Measurements from ENCODE around the gene RCL1.

RCL1 gene

DNA sequence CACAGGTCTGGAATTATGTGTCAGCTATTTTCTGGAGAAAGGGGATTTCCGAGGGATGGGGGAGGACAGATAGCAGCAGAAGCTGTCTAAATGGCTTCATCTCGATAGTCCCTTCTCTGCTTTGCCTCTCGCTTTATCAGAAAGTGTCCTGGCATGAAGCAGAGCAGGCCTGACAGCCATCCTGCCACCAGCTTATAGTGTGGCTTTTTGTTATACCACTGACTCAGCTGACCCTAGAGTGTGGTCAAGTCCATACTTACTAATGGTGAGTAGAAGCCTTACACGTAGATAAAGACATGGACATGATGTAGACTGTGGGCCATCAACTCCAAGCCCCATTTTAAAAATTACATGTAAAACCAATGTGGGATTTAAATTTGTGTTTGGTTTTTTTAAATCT, 50.0 kb downstream of the RCL1 start:
- no peak for DNase-seq
- H3K4me1 ChIP-seq (ENCODE audit: low read length), result no peaks in the 10 kb centered on the region
- H3K4me3 ChIP-seq (ENCODE audit: low read length), result no peak overlapping the region
- H3K9ac ChIP-seq (ENCODE audit: low read length), result no peak overlapping the region
- H3K27ac ChIP-seq (ENCODE audit: low read length), result no peak overlapping the region
- no peaks in the 10 kb centered on the region for H3K27me3 ChIP-seq (replicated peaks; ENCODE audit: insufficient read depth, low read length)
- H3K9me2 ChIP-seq (replicated peaks; ENCODE audit: insufficient read depth, low read length), result no peaks in the 10 kb centered on the region
- no peak overlapping the region for H2AFZ ChIP-seq (ENCODE audit: low read length)
- no peaks in the 10 kb centered on the region for H3K9me3 ChIP-seq (replicated peaks; ENCODE audit: insufficient read depth, low read length)
- H3K36me3 ChIP-seq (replicated peaks; ENCODE audit: insufficient read depth, low read length), result peaks cover 8% of the 10 kb centered on the region; the same call in 1 of the 2 replicates
- peaks cover 26% of the 10 kb centered on the region for H3K79me2 ChIP-seq (ENCODE audit: low read length)
- no peaks in the 10 kb centered on the region for H4K20me1 ChIP-seq (ENCODE audit: insufficient read depth, low read length)
- TF ChIP-seq EZH2 (optimal IDR thresholded peaks at IDR 0.05; ENCODE audit: low read depth, low read length) (no peak), EZH2phosphoT487 (IDR thresholded peaks at IDR 0.05; ENCODE audit: low read length) (no peak)
- TF ChIP-seq, protein P1, sequence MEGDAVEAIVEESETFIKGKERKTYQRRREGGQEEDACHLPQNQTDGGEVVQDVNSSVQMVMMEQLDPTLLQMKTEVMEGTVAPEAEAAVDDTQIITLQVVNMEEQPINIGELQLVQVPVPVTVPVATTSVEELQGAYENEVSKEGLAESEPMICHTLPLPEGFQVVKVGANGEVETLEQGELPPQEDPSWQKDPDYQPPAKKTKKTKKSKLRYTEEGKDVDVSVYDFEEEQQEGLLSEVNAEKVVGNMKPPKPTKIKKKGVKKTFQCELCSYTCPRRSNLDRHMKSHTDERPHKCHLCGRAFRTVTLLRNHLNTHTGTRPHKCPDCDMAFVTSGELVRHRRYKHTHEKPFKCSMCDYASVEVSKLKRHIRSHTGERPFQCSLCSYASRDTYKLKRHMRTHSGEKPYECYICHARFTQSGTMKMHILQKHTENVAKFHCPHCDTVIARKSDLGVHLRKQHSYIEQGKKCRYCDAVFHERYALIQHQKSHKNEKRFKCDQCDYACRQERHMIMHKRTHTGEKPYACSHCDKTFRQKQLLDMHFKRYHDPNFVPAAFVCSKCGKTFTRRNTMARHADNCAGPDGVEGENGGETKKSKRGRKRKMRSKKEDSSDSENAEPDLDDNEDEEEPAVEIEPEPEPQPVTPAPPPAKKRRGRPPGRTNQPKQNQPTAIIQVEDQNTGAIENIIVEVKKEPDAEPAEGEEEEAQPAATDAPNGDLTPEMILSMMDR (IDR thresholded peaks at IDR 0.05; ENCODE audit: low read length), result no peak
- H3F3A ChIP-seq (ENCODE audit: insufficient read depth, low read length), result no peaks in the 10 kb centered on the region
- H3K4me2 ChIP-seq (ENCODE audit: low read depth, low read length), result no peak overlapping the region

DNA sequence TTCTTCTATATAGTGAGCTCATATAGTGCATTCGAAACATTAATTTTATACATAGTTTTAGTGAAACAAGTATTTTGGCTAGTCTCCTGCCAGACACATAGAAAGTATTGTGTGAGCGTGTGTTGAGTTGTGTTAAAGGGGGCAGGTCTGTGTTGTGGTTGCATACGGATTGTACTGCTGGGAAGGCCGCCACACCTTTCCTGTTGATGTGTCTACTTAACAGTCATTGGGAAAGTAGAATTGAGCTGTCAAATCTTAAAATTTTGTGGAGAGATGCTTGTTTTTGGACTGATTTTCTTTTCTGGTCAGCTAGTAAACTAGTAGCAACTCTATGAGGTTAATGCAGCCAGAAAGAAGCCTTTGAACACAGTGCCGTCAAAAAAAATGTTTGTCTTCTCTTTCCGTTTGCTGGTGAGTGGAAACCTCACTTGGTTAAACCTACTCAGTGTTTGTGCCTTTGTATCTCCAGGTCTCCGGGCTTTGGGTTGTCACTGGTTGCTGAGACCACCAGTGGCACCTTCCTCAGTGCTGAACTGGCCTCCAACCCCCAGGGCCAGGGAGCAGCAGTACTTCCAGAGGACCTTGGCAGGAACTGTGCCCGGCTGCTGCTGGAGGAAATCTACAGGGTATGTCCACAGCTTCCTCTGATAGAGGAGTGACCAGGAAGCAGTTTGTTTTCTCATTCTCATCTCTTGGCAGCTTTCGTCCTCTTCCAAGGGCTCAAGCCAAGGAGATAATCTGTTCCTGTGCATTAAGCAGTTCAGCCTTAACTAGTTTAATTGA, 51.5 kb downstream of the RCL1 start:
- Histone ChIP-seq H3K9me3 (replicated peaks; ENCODE audit: insufficient read depth, low read length) (no peaks in the 10 kb centered on the region), H3K27ac (ENCODE audit: low read length) (no peak overlapping the region), H4K20me1 (ENCODE audit: insufficient read depth, low read length) (no peaks in the 10 kb centered on the region), H2AFZ (ENCODE audit: low read length) (no peak overlapping the region), H3K79me2 (ENCODE audit: low read length) (peaks cover 13% of the 10 kb centered on the region; the same call in 1 of the 2 replicates), H3K36me3 (replicated peaks; ENCODE audit: insufficient read depth, low read length) (peaks cover 9% of the 10 kb centered on the region; the same call in 1 of the 2 replicates), H3K27me3 (replicated peaks; ENCODE audit: insufficient read depth, low read length) (no peaks in the 10 kb centered on the region), H3K4me2 (ENCODE audit: low read depth, low read length) (no peak overlapping the region), H3F3A (ENCODE audit: insufficient read depth, low read length) (no peaks in the 10 kb centered on the region), H3K9me2 (replicated peaks; ENCODE audit: insufficient read depth, low read length) (no peaks in the 10 kb centered on the region), H3K4me1 (ENCODE audit: low read length) (no peaks in the 10 kb centered on the region), H3K9ac (ENCODE audit: low read length) (no peak overlapping the region), H3K4me3 (ENCODE audit: low read length) (no peak overlapping the region)
- no peak for DNase-seq
- TF ChIP-seq, protein P1 (IDR thresholded peaks at IDR 0.05; ENCODE audit: low read length), result no peak
- no peak for TF ChIP-seq EZH2 (optimal IDR thresholded peaks at IDR 0.05; ENCODE audit: low read depth, low read length)
- TF ChIP-seq EZH2phosphoT487 (IDR thresholded peaks at IDR 0.05; ENCODE audit: low read length), result no peak

DNA sequence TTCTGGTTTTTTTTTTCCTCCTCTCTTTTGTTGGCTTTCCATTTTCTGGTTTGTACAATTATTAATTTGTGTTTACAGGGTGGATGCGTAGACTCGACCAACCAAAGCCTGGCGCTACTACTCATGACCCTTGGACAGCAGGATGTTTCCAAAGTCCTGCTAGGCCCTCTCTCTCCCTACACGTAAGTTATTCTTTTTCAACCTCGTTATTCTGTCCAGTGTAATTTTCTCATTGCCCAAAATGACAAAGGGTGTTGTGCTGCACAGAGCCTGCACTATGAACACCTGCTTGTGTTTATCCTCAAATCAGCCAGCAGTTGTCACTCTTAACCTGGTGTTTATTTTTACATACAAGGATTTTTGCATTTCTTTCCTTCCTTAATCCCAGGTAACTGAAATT, 56.6 kb downstream of the RCL1 start:
- no peak overlapping the region for H3K27ac ChIP-seq (ENCODE audit: low read length)
- H3K4me1 ChIP-seq (ENCODE audit: low read length), result no peaks in the 10 kb centered on the region
- no peaks in the 10 kb centered on the region for H3F3A ChIP-seq (ENCODE audit: insufficient read depth, low read length)
- no peak overlapping the region for H3K4me2 ChIP-seq (ENCODE audit: low read depth, low read length)
- DNase-seq, result no peak
- no peaks in the 10 kb centered on the region for H4K20me1 ChIP-seq (ENCODE audit: insufficient read depth, low read length)
- no peaks in the 10 kb centered on the region for H3K9me3 ChIP-seq (replicated peaks; ENCODE audit: insufficient read depth, low read length)
- H3K4me3 ChIP-seq (ENCODE audit: low read length), result no peak overlapping the region
- TF ChIP-seq, protein P1 (IDR thresholded peaks at IDR 0.05; ENCODE audit: low read length), result peak; percentile 21; the same call in 1 of the 2 replicates
- no peak for TF ChIP-seq EZH2 (optimal IDR thresholded peaks at IDR 0.05; ENCODE audit: low read depth, low read length)
- H2AFZ ChIP-seq (ENCODE audit: low read length), result no peak overlapping the region
- peaks cover 12% of the 10 kb centered on the region; the same call in 1 of the 2 replicates for H3K36me3 ChIP-seq (replicated peaks; ENCODE audit: insufficient read depth, low read length)
- no peak overlapping the region for H3K9ac ChIP-seq (ENCODE audit: low read length)
- no peaks in the 10 kb centered on the region for H3K79me2 ChIP-seq (ENCODE audit: low read length)
- H3K27me3 ChIP-seq (replicated peaks; ENCODE audit: insufficient read depth, low read length), result no peaks in the 10 kb centered on the region
- H3K9me2 ChIP-seq (replicated peaks; ENCODE audit: insufficient read depth, low read length), result no peaks in the 10 kb centered on the region
